Bronchial epithelial cell (primary cell): Measurements from ENCODE around the gene UBL4B. TPM values are rescaled to one million over a fixed set of nuclear protein-coding genes. Genes with fewer than 3 reads are reported as not detected.

Experiments
- DNase-seq: peaks from one replicate; pipeline ENCODE4 v3.0.0-alpha.2; 2010; ENCODE audit warnings: low read depth
- FAIRE-seq: peaks from 2 replicates; lab custom pipeline; 2011; peaks lifted over from hg19 to GRCh38; lab: Jason Lieb, UNC
- H3K27me3 ChIP-seq: 2 replicates; pipeline ENCODE4 v1.5.1; 2011; ENCODE audit warnings: low read length; ENCODE audit not compliant: control insufficient read depth, insufficient read depth
- H3K36me3 ChIP-seq: 2 replicates; pipeline ENCODE4 v1.5.1; 2011; ENCODE audit warnings: low read length; ENCODE audit not compliant: control insufficient read depth, insufficient read depth
- H3K4me3 ChIP-seq: 2 replicates; pipeline ENCODE4 v1.5.1; 2011; ENCODE audit warnings: mild to moderate bottlenecking, low read depth, low read length, control low read depth
- CTCF ChIP-seq: IDR thresholded peaks from 2 replicates; pipeline ENCODE4 v1.5.1; 2011; ENCODE audit warnings: mild to moderate bottlenecking, moderate library complexity, low read length, control low read depth, inconsistent platforms; ENCODE audit not compliant: insufficient read depth, severe bottlenecking
- total RNA-seq: library from RNA; depleted of rRNA; stranded (reverse); fragments of >200 nt; gene quantifications from 2 replicates; pipeline ENCODE4 v1.2.1, GENCODE V29; 2014

The UBL4B gene
- total RNA-seq, 1 donor from 2014 or later: not detected

- Histone ChIP-seq H3K36me3 (no peaks in the 10 kb centered on the region), H3K4me3 (no peak overlapping the region), H3K27me3 (peaks cover 40% of the 10 kb centered on the region)
- peak; percentile 43 for DNase-seq
- peak; percentile 70 for TF ChIP-seq CTCF
- no peak for FAIRE-seq
Measured at GRCh38 chr1:110087812-110088738, 24.2 kb upstream of the UBL4B start.

GRCh38 chr1:110088739-110089316 lies 23.4 kb upstream of the UBL4B start:
- FAIRE-seq: no peak
- Histone ChIP-seq H3K36me3 (no peaks in the 10 kb centered on the region), H3K4me3 (no peak overlapping the region), H3K27me3 (peaks cover 36% of the 10 kb centered on the region)
- no peak for DNase-seq
- TF ChIP-seq CTCF: no peak

GRCh38 chr1:110089561-110090275 lies 22.5 kb upstream of the UBL4B start:
- Histone ChIP-seq H3K36me3 (no peaks in the 10 kb centered on the region), H3K4me3 (no peak overlapping the region), H3K27me3 (peaks cover 27% of the 10 kb centered on the region)
- DNase-seq (no peak), FAIRE-seq (no peak)
- TF ChIP-seq CTCF: no peak

GRCh38 chr1:110091381-110091780 lies 20.9 kb upstream of the UBL4B start:
- FAIRE-seq: no peak
- H3K27me3 ChIP-seq: peaks cover 23% of the 10 kb centered on the region
- DNase-seq: no peak
- no peak for TF ChIP-seq CTCF
- H3K36me3 ChIP-seq: no peaks in the 10 kb centered on the region
- no peak overlapping the region for H3K4me3 ChIP-seq

GRCh38 chr1:110091791-110092190 lies 20.5 kb upstream of the UBL4B start:
- no peaks in the 10 kb centered on the region for H3K36me3 ChIP-seq
- no peak overlapping the region for H3K4me3 ChIP-seq
- FAIRE-seq: peak; percentile 13
- DNase-seq: no peak
- TF ChIP-seq CTCF: no peak
- H3K27me3 ChIP-seq: peaks cover 19% of the 10 kb centered on the region
